Activated T-helper 1 cell treated with anti-CD3 and anti-CD28 coated beads, Interleukin-12 subunit alpha, Interleukin-12 subunit beta, Interleukin-2, Interleukin-4 antibody, amounts not matched to agents 30 ng/mL and 10 ng/mL and 1 ng/mL, durations not matched to agents 14 hours and 24 hours and 36 hours (primary cell): ENCODE results near the gene NCMAP. TPM values are rescaled to one million over a fixed set of nuclear protein-coding genes. Genes with fewer than 3 reads are reported as not detected.

Experiments
- DNase-seq: peaks from one replicate; pipeline ENCODE4 v3.0.0; 2021; ENCODE audit warnings: low spot score
- H3K27ac Mint-ChIP-seq: one replicate; pipeline ENCODE4 v1.8.0; 2021; ENCODE audit warnings: mild to moderate bottlenecking, mixed read lengths
- H3K27me3 Mint-ChIP-seq: one replicate; pipeline ENCODE4 v1.8.0; 2022; ENCODE audit warnings: mild to moderate bottlenecking, moderate library complexity, mixed read lengths; ENCODE audit not compliant: insufficient read depth
- H3K36me3 Mint-ChIP-seq: one replicate; pipeline ENCODE4 v1.8.0; 2021; ENCODE audit warnings: low read depth, mixed read lengths
- H3K4me1 Mint-ChIP-seq: one replicate; pipeline ENCODE4 v1.8.0; 2021; ENCODE audit warnings: low read depth, mixed read lengths
- H3K4me3 Mint-ChIP-seq: one replicate; pipeline ENCODE4 v1.8.0; 2021; ENCODE audit warnings: mild to moderate bottlenecking, moderate library complexity, mixed read lengths
- H3K9me3 Mint-ChIP-seq: one replicate; pipeline ENCODE4 v1.8.0; 2021; ENCODE audit warnings: mixed read lengths
- intact Hi-C: fragments of 100-400 bp; cut with micrococcal nuclease; formaldehyde crosslinking; loops from one replicate; pipeline ENCODE4 v1.15.1; 2024
- total RNA-seq: library from RNA; stranded (reverse); gene quantifications from 2 replicates; pipeline ENCODE4 v1.2.3, GENCODE V29; 2022

NCMAP gene
- total RNA-seq, 1 donor from 2014 or later, result not detected

- intact Hi-C loops, result no loop called here
- H3K27me3 Mint-ChIP-seq, result peaks cover 17% of the 10 kb centered on the region
- no peak overlapping the region for H3K4me3 Mint-ChIP-seq
- DNase-seq, result no peak
- peaks cover 9% of the 10 kb centered on the region for H3K4me1 Mint-ChIP-seq
- H3K27ac Mint-ChIP-seq, result no peak overlapping the region
- H3K9me3 Mint-ChIP-seq, result no peaks in the 10 kb centered on the region
- H3K36me3 Mint-ChIP-seq, result no peaks in the 10 kb centered on the region
Observed at GRCh38 chr1:24588573-24588972, 32.7 kb downstream of the NCMAP start.

GRCh38 chr1:24589200-24589599, 33.3 kb downstream of the NCMAP start:
- intact Hi-C loops, result no loop called here
- H3K9me3 Mint-ChIP-seq, result no peaks in the 10 kb centered on the region
- H3K27me3 Mint-ChIP-seq, result peaks cover 15% of the 10 kb centered on the region
- no peaks in the 10 kb centered on the region for H3K36me3 Mint-ChIP-seq
- H3K4me1 Mint-ChIP-seq, result peaks cover 9% of the 10 kb centered on the region
- H3K27ac Mint-ChIP-seq, result no peak overlapping the region
- H3K4me3 Mint-ChIP-seq, result no peak overlapping the region
- no peak for DNase-seq

GRCh38 chr1:24591781-24592180, 35.9 kb downstream of the NCMAP start:
- no peaks in the 10 kb centered on the region for H3K36me3 Mint-ChIP-seq
- H3K27ac Mint-ChIP-seq, result no peak overlapping the region
- peaks cover 8% of the 10 kb centered on the region for H3K4me1 Mint-ChIP-seq
- intact Hi-C loops, result no loop called here
- no peak for DNase-seq
- peaks cover 4% of the 10 kb centered on the region for H3K27me3 Mint-ChIP-seq
- no peak overlapping the region for H3K4me3 Mint-ChIP-seq
- no peaks in the 10 kb centered on the region for H3K9me3 Mint-ChIP-seq

- intact Hi-C loops, result no loop called here
- Mint-ChIP-seq H3K27me3 (peaks cover 7% of the 10 kb centered on the region), H3K36me3 (no peaks in the 10 kb centered on the region), H3K4me1 (no peaks in the 10 kb centered on the region), H3K27ac (no peak overlapping the region), H3K9me3 (no peaks in the 10 kb centered on the region), H3K4me3 (no peak overlapping the region)
- DNase-seq, result no peak
Observed at GRCh38 chr1:24594328-24594598, 38.4 kb downstream of the NCMAP start.

- Mint-ChIP-seq H3K4me1 (no peaks in the 10 kb centered on the region), H3K27ac (no peak overlapping the region), H3K4me3 (no peak overlapping the region), H3K27me3 (peaks cover 5% of the 10 kb centered on the region), H3K36me3 (no peaks in the 10 kb centered on the region), H3K9me3 (no peaks in the 10 kb centered on the region)
- intact Hi-C loops, result no loop called here
- no peak for DNase-seq
Observed at GRCh38 chr1:24596401-24596880, 40.6 kb downstream of the NCMAP start.

- intact Hi-C loops, result no loop called here
- Mint-ChIP-seq H3K4me1 (no peaks in the 10 kb centered on the region), H3K36me3 (no peaks in the 10 kb centered on the region), H3K27me3 (peaks cover 5% of the 10 kb centered on the region), H3K9me3 (no peaks in the 10 kb centered on the region), H3K27ac (no peak overlapping the region), H3K4me3 (no peak overlapping the region)
- no peak for DNase-seq
Observed at GRCh38 chr1:24599265-24599664, 43.4 kb downstream of the NCMAP start.

- no peak for DNase-seq
- Mint-ChIP-seq H3K9me3 (no peaks in the 10 kb centered on the region), H3K27ac (no peak overlapping the region), H3K4me1 (no peaks in the 10 kb centered on the region), H3K27me3 (peaks cover 5% of the 10 kb centered on the region), H3K36me3 (no peaks in the 10 kb centered on the region), H3K4me3 (no peak overlapping the region)
- intact Hi-C loops, result no loop called here
Observed at GRCh38 chr1:24600551-24600950, 44.7 kb downstream of the NCMAP start.

GRCh38 chr1:24605534-24606295, 49.8 kb downstream of the NCMAP start:
- H3K36me3 Mint-ChIP-seq, result no peaks in the 10 kb centered on the region
- no peak overlapping the region for H3K27ac Mint-ChIP-seq
- DNase-seq, result no peak
- H3K4me3 Mint-ChIP-seq, result no peak overlapping the region
- H3K27me3 Mint-ChIP-seq, result peaks cover 18% of the 10 kb centered on the region
- intact Hi-C loops, result no loop called here
- H3K4me1 Mint-ChIP-seq, result no peaks in the 10 kb centered on the region
- no peaks in the 10 kb centered on the region for H3K9me3 Mint-ChIP-seq

- Mint-ChIP-seq H3K27me3 (peaks cover 18% of the 10 kb centered on the region), H3K4me1 (no peaks in the 10 kb centered on the region), H3K4me3 (no peak overlapping the region), H3K9me3 (no peaks in the 10 kb centered on the region), H3K36me3 (no peaks in the 10 kb centered on the region), H3K27ac (no peak overlapping the region)
- no peak for DNase-seq
- intact Hi-C loops, result no loop called here
Observed at GRCh38 chr1:24606296-24606605, 50.4 kb downstream of the NCMAP start.

GRCh38 chr1:24606621-24607020, 50.7 kb downstream of the NCMAP start:
- no peaks in the 10 kb centered on the region for H3K9me3 Mint-ChIP-seq
- no peak for DNase-seq
- H3K27me3 Mint-ChIP-seq, result peaks cover 18% of the 10 kb centered on the region
- H3K4me3 Mint-ChIP-seq, result no peak overlapping the region
- no peaks in the 10 kb centered on the region for H3K4me1 Mint-ChIP-seq
- intact Hi-C loops, result no loop called here
- no peaks in the 10 kb centered on the region for H3K36me3 Mint-ChIP-seq
- no peak overlapping the region for H3K27ac Mint-ChIP-seq

GRCh38 chr1:24609949-24610517, 54.1 kb downstream of the NCMAP start:
- no peaks in the 10 kb centered on the region for H3K36me3 Mint-ChIP-seq
- H3K4me1 Mint-ChIP-seq, result no peaks in the 10 kb centered on the region
- intact Hi-C loops, result no loop called here
- peaks cover 19% of the 10 kb centered on the region for H3K27me3 Mint-ChIP-seq
- no peak overlapping the region for H3K4me3 Mint-ChIP-seq
- H3K27ac Mint-ChIP-seq, result no peak overlapping the region
- no peak for DNase-seq
- H3K9me3 Mint-ChIP-seq, result no peaks in the 10 kb centered on the region

GRCh38 chr1:24619376-24619775, 63.5 kb downstream of the NCMAP start:
- H3K27ac Mint-ChIP-seq, result no peak overlapping the region
- H3K36me3 Mint-ChIP-seq, result no peaks in the 10 kb centered on the region
- H3K27me3 Mint-ChIP-seq, result peaks cover 50% of the 10 kb centered on the region
- intact Hi-C loops, result no loop called here
- DNase-seq, result no peak
- H3K9me3 Mint-ChIP-seq, result no peaks in the 10 kb centered on the region
- H3K4me1 Mint-ChIP-seq, result no peaks in the 10 kb centered on the region
- no peak overlapping the region for H3K4me3 Mint-ChIP-seq

GRCh38 chr1:24620678-24621077, 64.8 kb downstream of the NCMAP start:
- Mint-ChIP-seq H3K4me1 (no peaks in the 10 kb centered on the region), H3K27ac (no peak overlapping the region), H3K27me3 (peaks cover 48% of the 10 kb centered on the region), H3K9me3 (no peaks in the 10 kb centered on the region), H3K4me3 (no peak overlapping the region), H3K36me3 (no peaks in the 10 kb centered on the region)
- DNase-seq, result no peak
- intact Hi-C loops, result no loop called here

- intact Hi-C loops, result no loop called here
- no peaks in the 10 kb centered on the region for H3K36me3 Mint-ChIP-seq
- H3K4me3 Mint-ChIP-seq, result no peak overlapping the region
- DNase-seq, result no peak
- H3K4me1 Mint-ChIP-seq, result no peaks in the 10 kb centered on the region
- H3K27me3 Mint-ChIP-seq, result peaks cover 45% of the 10 kb centered on the region
- no peak overlapping the region for H3K27ac Mint-ChIP-seq
- H3K9me3 Mint-ChIP-seq, result no peaks in the 10 kb centered on the region
Observed at GRCh38 chr1:24621121-24621520, 65.2 kb downstream of the NCMAP start.
